Activated naive CD8-positive, alpha-beta T cell treated with anti-CD3 and anti-CD28 coated beads, Interleukin-2, amount 50 U/mL, for 16 hours (primary cell): ENCODE results near the gene SUSD1.
"Not testable (repeated sequence)": the region's sequence is repeated elsewhere in the genome, so short reads cannot be mapped to it uniquely, and the experiment has no call there.

Experiments used
- DNase-seq: peaks from one replicate; pipeline ENCODE4 v3.0.0-alpha.2; 2020; ENCODE audit warnings: low read depth, low spot score

SUSD1 gene

GRCh38 chr9:112174965-112175795 is at the start of gene SUSD1:
Gene SUSD1 (minus strand): TSS chr9:112175297. CDS start chr9:112175235, 62 bp downstream.
- DNase-seq, result no peak

GRCh38 chr9:112224401-112225289 is 49.5 kb upstream of the SUSD1 start:
- no peak for DNase-seq

- DNase-seq, result no peak
These were observed 43.8 kb upstream of the SUSD1 start for GRCh38 chr9:112218908-112219307.

- DNase-seq, result no peak
These were observed 37.8 kb upstream of the SUSD1 start for GRCh38 chr9:112212926-112213325.

- DNase-seq, result no peak
These were observed 32.4 kb upstream of the SUSD1 start for GRCh38 chr9:112207451-112207850.

- DNase-seq, result no peak
These were observed 28.4 kb upstream of the SUSD1 start for GRCh38 chr9:112203536-112203935.

- no peak for DNase-seq
These were observed 25.6 kb upstream of the SUSD1 start for GRCh38 chr9:112200711-112201110.

- DNase-seq, result no peak
These were observed 23.5 kb upstream of the SUSD1 start for GRCh38 chr9:112198646-112199045.

GRCh38 chr9:112194969-112195431 is 19.9 kb upstream of the SUSD1 start:
- no peak for DNase-seq

- no peak for DNase-seq
These were observed 18.6 kb upstream of the SUSD1 start for GRCh38 chr9:112193572-112194288.

- not testable (repeated sequence) for DNase-seq
These were observed 15.2 kb upstream of the SUSD1 start for GRCh38 chr9:112190320-112190719.

GRCh38 chr9:112188884-112189283 is 13.8 kb upstream of the SUSD1 start:
- no peak for DNase-seq

- no peak for DNase-seq
These were observed 12.3 kb upstream of the SUSD1 start for GRCh38 chr9:112187404-112187803.

- no peak for DNase-seq
These were observed 11.6 kb upstream of the SUSD1 start for GRCh38 chr9:112186695-112187094.

GRCh38 chr9:112184946-112185345 is 9.8 kb upstream of the SUSD1 start:
- DNase-seq, result no peak

GRCh38 chr9:112184221-112184620 is 9.1 kb upstream of the SUSD1 start:
- no peak for DNase-seq

- no peak for DNase-seq
These were observed 5.3 kb upstream of the SUSD1 start for GRCh38 chr9:112180387-112180881.

GRCh38 chr9:112179816-112180215 is 4.7 kb upstream of the SUSD1 start:
- no peak for DNase-seq

GRCh38 chr9:112176524-112176923 is 1.4 kb upstream of the SUSD1 start:
- DNase-seq, result no peak

GRCh38 chr9:112175796-112176315 is 759 bp upstream of the SUSD1 start:
- DNase-seq, result no peak

- peak; percentile 27 for DNase-seq
These were observed 704 bp downstream of the SUSD1 start for GRCh38 chr9:112174222-112174964.
